Activated gamma-delta T cell treated with Interleukin-2 at 50 U/mL for 16 hours (primary cell): ENCODE measurements around the gene IL1RL2.
A peak's percentile ranks its signal among the peaks of the same experiment; 100 is the strongest.

Experiments used
- DNase-seq: peaks from one replicate; pipeline ENCODE4 v3.0.0-alpha.2; 2020

Gene IL1RL2

DNA sequence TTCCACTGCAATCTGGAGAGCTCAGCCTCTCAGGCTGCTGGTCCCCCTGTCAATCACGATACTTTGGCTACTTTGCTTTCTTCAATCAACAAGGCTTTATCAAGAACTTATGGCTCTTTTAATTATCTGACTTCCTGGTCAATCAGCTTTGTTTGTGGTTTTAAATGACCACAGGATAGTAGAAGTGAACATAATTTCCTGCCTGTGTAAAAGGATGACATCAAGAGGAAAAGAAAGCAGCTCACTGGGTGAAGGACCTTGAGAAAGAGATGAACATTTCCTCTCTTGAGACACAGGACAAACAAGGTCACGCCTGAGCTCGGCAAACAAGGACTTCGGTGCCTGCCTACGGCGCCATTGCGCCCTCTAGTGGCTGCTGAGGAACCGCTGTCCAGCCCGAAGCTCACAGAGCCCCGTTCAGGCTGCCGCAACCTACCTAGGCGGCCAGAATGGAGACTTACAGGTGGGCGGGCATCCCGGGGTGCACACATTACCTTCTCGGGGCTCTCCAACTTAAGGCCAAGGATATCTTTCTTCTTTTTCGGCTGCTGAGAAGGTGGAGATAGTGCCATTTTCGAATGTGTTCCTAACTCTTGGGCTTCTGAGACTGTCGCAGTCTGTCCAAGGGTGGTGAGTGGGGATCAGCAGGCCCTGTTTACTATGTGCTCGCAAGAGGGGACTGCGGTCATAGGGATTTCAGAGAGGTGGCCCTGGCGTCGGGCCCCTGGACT lies 54.0 kb downstream of the IL1RL2 start:
- peak; percentile 87 for DNase-seq

GRCh38 chr2:102241616-102242305 lies 54.9 kb downstream of the IL1RL2 start:
- DNase-seq = no peak

GRCh38 chr2:102245266-102246151 lies 58.7 kb downstream of the IL1RL2 start:
- no peak for DNase-seq

DNA sequence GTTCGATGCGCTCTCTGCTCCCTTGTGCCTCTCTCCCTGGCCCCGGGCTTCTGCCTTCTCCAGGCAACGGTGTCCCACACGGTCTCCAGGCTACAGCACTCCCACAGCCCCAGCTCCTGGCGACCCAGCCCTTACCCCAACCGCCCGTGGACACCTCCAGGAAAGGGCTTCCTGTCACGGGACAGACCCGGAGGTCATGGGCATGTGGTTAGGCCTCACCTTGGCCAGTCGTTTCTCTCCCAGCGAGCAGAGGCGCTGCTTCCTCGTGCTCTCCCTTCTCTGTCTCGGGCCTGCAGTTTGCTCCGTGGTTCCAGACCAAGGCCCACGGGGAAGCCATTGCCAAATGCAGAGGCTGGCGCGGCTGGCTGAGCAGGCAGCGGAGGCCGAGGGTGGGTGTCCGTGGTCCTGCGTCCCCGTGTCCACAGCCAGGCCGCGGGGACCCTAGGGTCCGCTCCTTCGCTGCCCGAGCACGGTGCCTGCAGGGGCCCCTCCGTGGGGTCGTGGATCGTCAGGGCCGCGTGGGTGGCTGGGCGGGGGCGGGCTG lies 63.5 kb downstream of the IL1RL2 start:
- no peak for DNase-seq

DNA sequence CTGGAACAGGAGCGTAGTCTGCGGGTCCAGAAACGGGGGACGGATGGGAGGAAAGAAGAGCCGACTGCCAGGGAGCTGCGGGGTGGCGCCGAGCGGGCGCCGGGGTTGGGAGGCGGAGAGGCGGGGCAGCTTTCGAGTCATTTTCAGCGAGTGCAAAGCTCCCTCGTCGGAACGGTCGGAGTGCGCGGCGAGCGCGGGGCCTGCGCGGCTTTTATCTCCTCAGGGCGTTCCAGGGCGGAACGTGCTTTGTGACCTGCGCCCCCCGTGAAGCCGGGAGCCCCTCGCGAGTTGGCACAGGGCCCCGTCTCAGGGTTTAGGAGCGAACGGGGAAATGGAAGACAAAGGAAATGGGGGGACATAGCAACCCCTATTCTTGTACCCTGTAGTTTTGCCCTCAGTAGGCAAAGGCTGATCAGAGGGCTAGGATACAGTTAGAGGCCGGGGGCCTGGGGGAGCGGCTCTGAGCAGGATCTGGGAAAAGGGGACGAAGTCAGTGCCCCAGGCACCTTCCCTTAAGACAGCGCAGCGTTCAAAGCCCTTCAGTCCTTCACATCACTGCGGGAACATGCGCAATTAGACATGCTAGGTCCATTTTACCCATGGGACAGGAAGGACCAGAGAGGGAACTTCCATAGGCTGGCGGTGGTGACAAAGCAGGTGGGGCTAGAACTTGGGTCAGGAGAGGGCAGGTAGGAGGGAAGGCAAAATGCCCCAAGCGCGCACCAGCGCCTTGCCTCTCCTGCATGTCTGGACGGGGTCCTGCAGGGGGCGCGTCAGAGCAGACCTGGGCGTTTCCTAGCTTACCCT lies 64.4 kb downstream of the IL1RL2 start:
- peak; percentile 37 for DNase-seq

DNA sequence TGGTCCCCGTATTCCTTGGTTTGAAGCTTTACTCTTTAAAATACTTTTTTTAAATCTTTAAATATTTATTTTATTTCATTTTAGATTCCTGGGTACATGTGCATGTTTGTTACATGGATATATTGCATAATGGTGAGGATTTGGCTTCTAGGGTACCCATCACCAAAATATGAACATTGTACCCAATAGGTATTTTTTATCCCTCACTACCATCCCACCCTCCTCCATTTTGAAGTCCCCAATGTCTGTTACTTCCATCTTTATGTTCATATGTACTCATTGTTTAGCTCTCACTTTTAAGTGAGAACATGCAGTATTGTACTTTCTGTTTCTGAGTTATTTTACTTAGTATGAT lies 65.0 kb downstream of the IL1RL2 start:
- DNase-seq = no peak

DNA sequence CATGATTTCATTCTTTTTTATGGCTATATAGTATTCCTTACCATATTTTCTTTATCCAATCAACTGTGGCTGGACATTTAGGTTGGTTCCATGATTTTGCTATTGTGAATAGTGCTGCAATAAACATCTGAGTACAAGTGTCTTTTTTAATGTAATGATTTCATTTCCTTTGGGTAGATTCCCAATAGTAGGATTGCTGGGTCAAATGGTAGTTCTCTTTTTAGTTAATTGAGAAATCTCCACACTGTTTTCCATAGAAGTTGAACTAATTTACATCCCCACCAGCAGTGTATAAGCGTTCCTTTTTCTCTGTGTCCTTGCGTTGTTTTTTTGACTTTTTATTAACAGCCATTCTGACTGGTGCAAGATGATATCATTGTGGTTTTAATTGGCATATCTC lies 65.4 kb downstream of the IL1RL2 start:
- no peak for DNase-seq

DNA sequence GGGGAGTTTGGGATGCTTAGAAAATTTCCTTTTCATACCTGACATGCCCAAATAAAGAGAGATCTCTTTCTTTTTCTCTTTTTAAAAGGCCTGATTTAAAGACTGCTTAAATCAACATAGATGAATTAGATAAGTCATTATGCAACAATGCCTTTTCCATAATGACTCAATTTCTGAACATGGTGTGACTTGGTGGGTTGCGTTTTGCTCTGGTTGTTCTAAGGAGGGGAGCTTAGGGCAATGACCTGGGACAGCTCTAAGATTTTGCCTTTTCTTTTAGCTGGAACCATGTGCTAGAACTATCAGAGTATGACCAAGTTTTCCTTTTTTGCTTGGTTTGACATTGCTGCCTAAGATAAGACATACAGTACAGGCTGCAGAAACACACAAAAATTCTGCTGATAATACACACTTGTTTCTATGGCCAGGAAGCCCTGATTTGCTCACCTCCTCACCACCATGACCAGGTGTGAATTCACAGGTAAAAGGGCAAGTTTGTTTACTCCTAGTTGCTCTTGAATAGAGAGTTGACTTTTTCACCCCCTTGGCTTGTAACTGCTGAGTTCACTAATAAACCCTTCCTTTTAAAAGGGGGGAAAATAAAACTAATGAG lies 66.4 kb downstream of the IL1RL2 start:
- peak; percentile 26 for DNase-seq

GRCh38 chr2:102253753-102254150 lies 66.9 kb downstream of the IL1RL2 start:
- no peak for DNase-seq

DNA sequence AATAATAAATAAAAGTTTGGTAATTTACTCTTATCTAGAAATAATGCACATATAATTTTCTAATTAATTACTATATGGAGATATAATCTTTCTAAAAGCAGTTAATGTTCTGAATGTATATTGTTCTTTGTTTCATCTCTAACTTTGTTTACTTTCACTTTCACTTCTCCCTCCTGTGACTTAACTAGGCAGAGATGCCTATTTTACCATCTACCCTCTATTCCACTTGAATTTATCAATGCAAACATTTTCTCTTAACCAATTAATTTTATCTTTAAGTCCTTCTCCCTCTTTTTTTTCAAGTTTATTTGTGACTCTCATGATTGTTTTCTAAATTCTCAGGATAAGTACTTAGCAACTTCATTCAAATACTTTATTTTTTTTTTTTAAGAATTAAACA lies 69.5 kb downstream of the IL1RL2 start:
- no peak for DNase-seq

GRCh38 chr2:102256874-102257462 lies 70.1 kb downstream of the IL1RL2 start:
- no peak for DNase-seq

- no peak for DNase-seq
These were observed 71.2 kb downstream of the IL1RL2 start for GRCh38 chr2:102258025-102258385.

GRCh38 chr2:102258386-102259074 lies 71.7 kb downstream of the IL1RL2 start:
- DNase-seq = no peak

GRCh38 chr2:102261467-102262135 lies 74.8 kb downstream of the IL1RL2 start:
- no peak for DNase-seq

DNA sequence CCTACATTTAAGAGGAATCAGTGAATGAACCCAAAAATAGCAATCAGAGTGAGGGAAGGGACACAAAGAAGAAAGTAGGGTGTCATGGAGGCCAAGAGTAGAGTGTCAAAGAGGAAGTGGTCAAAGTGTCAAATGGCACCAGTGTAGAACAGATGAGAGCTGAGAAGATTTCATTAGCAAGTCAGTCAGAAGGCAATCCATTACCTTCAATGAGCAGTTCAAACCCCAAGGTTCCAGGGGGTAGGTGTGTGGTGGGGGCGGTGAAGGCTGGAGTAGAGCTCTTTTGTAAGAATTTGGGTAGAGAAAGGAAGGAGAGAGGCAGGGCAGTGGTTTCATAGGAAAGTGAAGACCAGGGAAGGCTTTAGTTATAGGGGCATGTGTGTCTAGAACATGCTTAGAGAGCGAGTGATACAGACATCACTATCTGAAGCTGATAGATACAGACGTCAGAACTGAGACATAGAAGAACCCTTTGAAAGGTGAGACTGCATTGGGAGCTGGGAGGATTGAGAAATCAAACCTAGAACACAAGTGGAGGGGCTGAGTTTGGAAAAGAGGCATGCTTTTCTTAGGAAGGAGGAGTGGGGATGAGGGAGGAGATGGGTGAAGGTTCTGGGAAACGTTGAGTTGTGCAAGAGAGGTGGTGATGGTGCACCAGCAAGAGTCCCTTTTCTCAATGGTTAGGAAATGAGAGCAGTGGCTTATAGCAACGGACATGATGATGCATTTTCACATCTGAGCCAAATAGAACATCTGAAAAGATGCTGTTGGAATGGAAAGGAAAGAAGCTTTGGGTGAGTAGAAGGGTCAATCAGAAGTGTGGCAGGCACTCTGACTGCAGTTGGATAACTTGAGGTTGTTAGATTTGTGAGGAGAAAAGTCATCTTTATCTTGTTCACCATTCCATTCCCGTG lies 75.7 kb downstream of the IL1RL2 start:
- DNase-seq = no peak

DNA sequence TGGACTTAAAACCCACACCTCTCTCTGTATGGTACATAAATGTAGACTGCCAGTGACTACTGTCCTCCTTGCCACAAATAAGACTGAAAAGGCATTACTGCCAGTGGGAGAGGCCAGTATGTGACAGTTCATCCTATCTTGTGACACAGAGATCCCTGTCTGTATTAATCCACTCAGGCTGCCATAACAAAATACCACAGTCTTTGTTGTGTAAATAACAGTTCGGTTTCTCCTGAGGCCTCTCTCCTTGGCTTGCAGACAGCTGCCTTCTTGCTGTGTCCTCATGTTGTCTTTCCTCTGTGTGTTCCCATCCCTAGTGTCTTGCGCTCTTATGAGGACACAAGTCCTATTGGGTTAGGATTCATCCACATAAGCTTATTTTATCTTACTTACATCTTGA lies 78.1 kb downstream of the IL1RL2 start:
- no peak for DNase-seq

DNA sequence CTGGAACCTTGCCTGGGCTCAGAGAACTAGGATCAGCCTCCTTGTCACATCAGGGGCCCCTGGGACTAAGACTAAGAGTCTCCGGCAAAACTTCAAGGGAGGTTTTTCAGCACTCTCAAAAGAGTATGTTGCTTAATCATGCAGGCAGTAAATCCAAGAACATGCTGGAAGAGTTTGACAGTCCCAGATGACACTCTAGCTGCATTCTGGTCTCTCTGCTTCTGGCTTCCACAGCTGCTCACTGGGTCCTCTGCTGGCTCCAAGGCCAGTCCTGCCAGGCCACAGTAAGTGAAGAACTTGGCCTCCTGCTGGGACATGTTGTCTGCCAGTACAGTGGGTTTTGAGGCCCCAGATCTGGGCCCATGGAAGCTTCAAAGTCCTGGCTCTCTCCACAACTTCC lies 79.4 kb downstream of the IL1RL2 start:
- no peak for DNase-seq

DNA sequence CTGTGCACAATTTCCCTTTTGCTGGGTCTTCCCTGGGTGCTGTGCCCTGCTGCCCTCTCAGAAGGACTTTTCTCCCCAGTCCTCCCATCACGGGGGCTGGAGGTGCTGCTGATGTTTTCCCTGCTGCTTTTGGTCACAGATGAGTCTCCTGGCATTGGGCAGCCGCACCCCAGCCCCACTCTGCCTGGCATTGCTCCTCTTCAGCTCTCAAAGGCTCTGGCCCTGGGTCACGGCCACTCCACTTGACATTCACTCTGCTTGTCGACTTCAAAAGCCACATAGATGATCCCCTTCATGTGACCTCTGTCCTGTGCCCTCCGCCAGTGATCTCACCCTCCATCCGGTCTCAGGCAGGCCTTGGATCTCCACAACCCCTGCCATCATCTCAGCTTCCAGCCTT lies 81.0 kb downstream of the IL1RL2 start:
- DNase-seq = no peak

GRCh38 chr2:102268510-102269199 lies 81.8 kb downstream of the IL1RL2 start:
- no peak for DNase-seq
